Breast epithelium (tissue), 4 donors: ENCODE data around the gene MINPP1. TPM values are rescaled to one million over a fixed set of nuclear protein-coding genes. Genes with fewer than 3 reads are reported as not detected.
"Not testable (repeated sequence)": the region's sequence is repeated elsewhere in the genome, so short reads cannot be mapped to it uniquely, and the experiment has no call there.

Experiments used
- DNase-seq, 2 donors: peaks; one replicate each; pipeline ENCODE4 v3.0.0-alpha.2; 2019; ENCODE audit warnings: low spot score in 2 of 2
- H3K27ac ChIP-seq, 2 donors: fragments of 200-600 bp; sonication (generic) in 1 of 2; one replicate each; pipeline ENCODE4 v1.5.1; 2016 to 2019; ENCODE audit warnings: mild to moderate bottlenecking in 1 of 2
- H3K27me3 ChIP-seq, 2 donors: fragments of 200-600 bp; sonication (generic) in 1 of 2; one replicate each; pipeline versions ENCODE4 v1.5.1 to v1.6.0; 2017 to 2019; ENCODE audit warnings: control low read depth in 1 of 2, mild to moderate bottlenecking in 1 of 2
- H3K36me3 ChIP-seq: fragments of 200-600 bp; one replicate; pipeline ENCODE4 v1.5.1; 2019
- H3K4me1 ChIP-seq, 2 donors: fragments of 200-600 bp; sonication (generic); one replicate each; pipeline ENCODE4 v1.5.1; 2016 to 2019; ENCODE audit warnings: control low read depth in 1 of 2
- H3K4me3 ChIP-seq, 3 donors: fragments of 200-600 bp; sonication (generic); 1 replicate in 2 of 3; 2 replicates in 1 of 3; pipeline ENCODE4 v1.5.1; 2016 to 2019; ENCODE audit warnings: mild to moderate bottlenecking in 3 of 3, moderate library complexity in 2 of 3
- H3K9me3 ChIP-seq, 2 donors: fragments of 200-600 bp; sonication (generic) in 1 of 2; one replicate each; pipeline ENCODE4 v1.5.1; 2016 to 2019; ENCODE audit warnings: control low read depth in 1 of 2
- POLR2A ChIP-seq: fragments of 450-650 bp; IDR thresholded peaks from one replicate; pipeline ENCODE4 v1.6.1; 2016; ENCODE audit warnings: antibody characterized with exemption, mild to moderate bottlenecking, moderate library complexity
- POLR2AphosphoS5 ChIP-seq, 3 donors: sonication (generic); formaldehyde crosslinking; IDR thresholded peaks; one replicate each; pipeline ENCODE4 v1.6.1; 2017; ENCODE audit warnings: antibody characterized with exemption in 3 of 3
- intact Hi-C: fragments of 100-400 bp; cut with DNase I; formaldehyde crosslinking; loops from one replicate; pipeline ENCODE4 v1.15.1; 2023; ENCODE audit warnings: low total_unique reads
- total RNA-seq, 3 donors: library from RNA; depleted of rRNA; stranded (reverse); fragments of >200 nt; gene quantifications; one replicate each; pipeline ENCODE4 v1.1.0, GENCODE V29; 2016
- TF ChIP-seq, protein P1 (sequence below), 3 donors: fragments of 450-650 bp; IDR thresholded peaks; one replicate each; pipeline ENCODE4 v1.5.1; 2016 to 2017; ENCODE audit warnings: antibody characterized with exemption in 3 of 3, mild to moderate bottlenecking in 3 of 3, moderate library complexity in 3 of 3

Gene MINPP1
- total RNA-seq, 3 donors from 2014 or later: 13.0 to 22.0 (median 18.7) TPM

DNA sequence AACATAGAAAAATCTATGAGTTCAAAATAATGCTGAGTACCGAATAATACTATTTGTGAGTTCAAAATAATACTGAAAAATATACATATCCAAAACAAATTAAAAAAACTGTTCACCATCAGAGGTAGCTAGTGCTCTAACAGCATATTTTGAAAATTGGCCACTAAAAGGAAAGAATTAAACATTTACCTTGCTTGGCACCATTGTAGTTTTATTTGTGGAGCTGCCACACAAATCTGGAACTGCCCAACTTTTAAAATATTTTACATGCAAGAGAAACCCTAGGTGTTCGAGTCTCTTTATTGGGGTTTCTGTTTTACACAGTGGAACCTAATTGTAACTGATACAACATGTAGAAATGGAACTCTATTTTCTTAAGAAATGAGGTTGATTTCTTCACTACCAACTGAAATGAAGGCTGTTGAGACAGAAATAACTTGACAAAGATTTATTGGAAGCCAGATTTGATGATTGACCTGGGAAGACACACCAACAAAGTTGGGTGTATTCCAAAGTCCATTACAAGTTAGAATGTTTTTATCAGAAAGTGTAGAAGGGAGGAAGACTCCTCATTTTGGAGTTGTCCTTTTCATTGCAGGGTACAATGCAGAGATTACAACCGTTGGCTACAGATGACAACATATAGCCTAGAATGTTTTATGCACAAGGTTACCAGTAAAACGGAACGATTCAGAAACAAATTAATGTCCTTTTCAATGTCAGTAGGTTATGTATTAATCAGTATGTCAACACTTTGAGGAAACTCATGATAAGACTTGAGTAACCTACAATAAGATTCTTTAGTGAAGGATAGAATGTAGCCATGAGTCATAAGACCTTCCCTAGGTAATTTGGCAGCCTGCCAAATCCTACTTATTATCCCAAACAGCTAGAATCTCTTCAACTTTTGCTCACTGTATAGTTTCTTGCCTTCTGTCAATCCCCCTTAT lies 81.1 kb downstream of the MINPP1 start:
- intact Hi-C loops: no loop called here
- no peak overlapping the region for H3K27ac ChIP-seq
- TF ChIP-seq, protein P1, sequence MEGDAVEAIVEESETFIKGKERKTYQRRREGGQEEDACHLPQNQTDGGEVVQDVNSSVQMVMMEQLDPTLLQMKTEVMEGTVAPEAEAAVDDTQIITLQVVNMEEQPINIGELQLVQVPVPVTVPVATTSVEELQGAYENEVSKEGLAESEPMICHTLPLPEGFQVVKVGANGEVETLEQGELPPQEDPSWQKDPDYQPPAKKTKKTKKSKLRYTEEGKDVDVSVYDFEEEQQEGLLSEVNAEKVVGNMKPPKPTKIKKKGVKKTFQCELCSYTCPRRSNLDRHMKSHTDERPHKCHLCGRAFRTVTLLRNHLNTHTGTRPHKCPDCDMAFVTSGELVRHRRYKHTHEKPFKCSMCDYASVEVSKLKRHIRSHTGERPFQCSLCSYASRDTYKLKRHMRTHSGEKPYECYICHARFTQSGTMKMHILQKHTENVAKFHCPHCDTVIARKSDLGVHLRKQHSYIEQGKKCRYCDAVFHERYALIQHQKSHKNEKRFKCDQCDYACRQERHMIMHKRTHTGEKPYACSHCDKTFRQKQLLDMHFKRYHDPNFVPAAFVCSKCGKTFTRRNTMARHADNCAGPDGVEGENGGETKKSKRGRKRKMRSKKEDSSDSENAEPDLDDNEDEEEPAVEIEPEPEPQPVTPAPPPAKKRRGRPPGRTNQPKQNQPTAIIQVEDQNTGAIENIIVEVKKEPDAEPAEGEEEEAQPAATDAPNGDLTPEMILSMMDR (IDR thresholded peaks at IDR 0.05): no peak
- TF ChIP-seq POLR2AphosphoS5 (IDR thresholded peaks at IDR 0.05) (no peak), POLR2A (no peak)

GRCh38 chr10:87589645-87590051 lies 85.0 kb downstream of the MINPP1 start:
- Histone ChIP-seq H3K27ac (peak overlapping the region in 1 of 2 donors; percentile 23), H3K27me3 (no peaks in the 10 kb centered on the region), H3K36me3 (no peaks in the 10 kb centered on the region), H3K9me3 (no peaks in the 10 kb centered on the region), H3K4me3 (no peak overlapping the region), H3K4me1 (peaks cover 0 to 1% of the 10 kb centered on the region in 2 donors)
- no peak for DNase-seq
- TF ChIP-seq, protein P1 (IDR thresholded peaks at IDR 0.05): no peak
- TF ChIP-seq POLR2A (no peak), POLR2AphosphoS5 (IDR thresholded peaks at IDR 0.05) (no peak)
- intact Hi-C loops: no loop called here

More for the DNA sequence above, 81.1 kb downstream of the MINPP1 start:
- Histone ChIP-seq H3K4me1 (no peaks in the 10 kb centered on the region), H3K9me3 (no peaks in the 10 kb centered on the region), H3K4me3 (no peak overlapping the region), H3K27me3 (no peaks in the 10 kb centered on the region), H3K36me3 (no peaks in the 10 kb centered on the region)
- DNase-seq: no peak

DNA sequence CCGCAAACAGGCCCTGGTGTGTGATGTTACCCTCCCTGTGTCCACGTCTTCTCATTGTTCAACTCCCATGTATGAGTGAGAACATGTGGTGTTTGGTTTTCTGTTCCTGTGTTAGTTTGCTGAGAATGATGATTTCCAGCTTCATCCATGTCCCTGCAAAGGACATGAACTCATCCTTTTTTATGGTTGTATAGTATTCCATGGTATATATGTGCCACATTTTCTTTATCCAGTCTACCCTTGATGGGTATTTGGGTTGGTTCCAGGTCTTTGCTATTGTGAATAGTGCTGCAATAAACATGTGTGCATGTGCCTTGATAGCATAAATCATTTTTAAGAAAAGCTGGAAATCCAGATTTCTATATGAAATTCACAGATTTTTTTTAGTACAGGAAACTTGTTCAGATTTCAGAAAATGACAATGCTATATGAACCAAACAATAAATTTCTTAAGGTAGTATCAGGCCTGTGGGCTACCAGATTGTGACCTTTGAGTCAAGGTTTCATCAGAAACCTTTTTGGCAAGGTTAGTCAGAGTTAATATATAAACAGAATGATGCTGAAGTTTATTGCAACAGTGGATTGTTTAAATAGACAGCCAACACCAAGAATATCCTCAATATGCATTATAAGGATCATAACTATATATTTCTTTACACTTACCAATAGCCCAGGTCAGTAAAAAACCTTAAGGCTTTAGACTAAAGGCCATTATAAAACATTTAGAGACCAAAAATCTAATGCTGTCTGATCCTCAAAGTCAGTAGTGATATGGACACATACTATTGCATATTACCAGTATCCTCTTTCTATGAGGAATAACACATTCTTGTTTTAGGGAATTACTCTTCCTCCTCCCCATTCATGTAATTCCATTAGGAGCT lies 86.3 kb downstream of the MINPP1 start:
- TF ChIP-seq POLR2AphosphoS5 (IDR thresholded peaks at IDR 0.05) (no peak), POLR2A (no peak)
- TF ChIP-seq, protein P1 (IDR thresholded peaks at IDR 0.05): no peak
- no peaks in the 10 kb centered on the region for H3K9me3 ChIP-seq
- H3K4me1 ChIP-seq: peaks cover 0 to 6% of the 10 kb centered on the region in 2 donors
- H3K36me3 ChIP-seq: no peaks in the 10 kb centered on the region
- no peak overlapping the region for H3K27ac ChIP-seq
- no peak overlapping the region for H3K4me3 ChIP-seq
- intact Hi-C loops: no loop called here
- no peak for DNase-seq
- H3K27me3 ChIP-seq: no peaks in the 10 kb centered on the region

GRCh38 chr10:87591589-87591886 lies 86.8 kb downstream of the MINPP1 start:
- Histone ChIP-seq H3K4me3 (no peak overlapping the region), H3K4me1 (peaks cover 0 to 6% of the 10 kb centered on the region in 2 donors), H3K9me3 (no peaks in the 10 kb centered on the region), H3K36me3 (no peaks in the 10 kb centered on the region), H3K27me3 (no peaks in the 10 kb centered on the region), H3K27ac (no peak overlapping the region)
- no peak for DNase-seq
- intact Hi-C loops: no loop called here
- TF ChIP-seq, protein P1 (IDR thresholded peaks at IDR 0.05): no peak
- TF ChIP-seq POLR2A (no peak), POLR2AphosphoS5 (IDR thresholded peaks at IDR 0.05) (no peak)

DNA sequence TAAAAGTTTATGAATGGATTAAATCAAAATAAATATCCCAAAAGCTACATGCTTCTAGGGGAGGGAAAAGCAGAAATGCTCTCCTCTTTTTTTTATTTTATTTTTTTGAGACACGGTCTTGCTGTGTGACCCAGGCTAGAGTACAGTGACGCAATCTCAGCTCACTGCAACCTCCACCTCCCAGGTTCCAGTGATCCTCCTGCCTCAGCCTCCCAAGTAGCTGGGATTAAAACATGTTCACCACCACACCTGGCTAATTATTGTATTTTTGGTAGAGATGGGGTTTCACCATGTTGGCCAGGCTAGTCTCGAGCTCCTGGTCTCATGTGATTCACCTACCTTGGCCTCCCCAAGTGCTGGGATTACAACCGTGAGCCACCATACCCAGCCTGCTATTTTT lies 88.2 kb downstream of the MINPP1 start:
- H3K4me3 ChIP-seq, H3K27me3 ChIP-seq, intact Hi-C loops, H3K36me3 ChIP-seq, DNase-seq, H3K4me1 ChIP-seq, H3K9me3 ChIP-seq: not testable (repeated sequence)
- peak overlapping the region; percentile 48 to 73 for H3K27ac ChIP-seq
